ENCODE measurements around the gene ROBO1.
"Not testable (repeated sequence)": the region's sequence is repeated elsewhere in the genome, so short reads cannot be mapped to it uniquely, and the experiment has no call there.

ROBO1 gene

DNA sequence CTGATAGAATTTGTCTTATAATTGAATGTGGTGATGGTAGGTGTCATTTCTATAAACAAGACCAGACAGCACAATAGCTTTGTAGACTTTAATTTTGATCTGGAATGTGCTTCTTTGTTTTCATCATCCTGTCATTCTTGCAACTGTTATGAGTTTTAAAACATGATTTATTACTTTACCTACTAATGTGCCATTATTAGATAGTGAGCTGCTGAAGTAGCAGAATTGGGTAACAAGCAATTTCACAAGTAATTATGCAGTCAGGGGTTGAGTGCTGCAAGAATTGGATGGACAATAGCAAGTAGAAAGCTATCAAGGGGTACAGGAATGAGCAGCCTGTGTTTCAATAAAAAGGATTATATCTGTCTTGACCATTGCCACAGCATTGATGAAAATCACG lies 975.6 kb downstream of the ROBO1 start:
- no peak overlapping the region for H3K4me3 ChIP-seq (ENCODE audit: low read length)
- no peak for DNase-seq (ENCODE audit: low read depth, low spot score)

DNA sequence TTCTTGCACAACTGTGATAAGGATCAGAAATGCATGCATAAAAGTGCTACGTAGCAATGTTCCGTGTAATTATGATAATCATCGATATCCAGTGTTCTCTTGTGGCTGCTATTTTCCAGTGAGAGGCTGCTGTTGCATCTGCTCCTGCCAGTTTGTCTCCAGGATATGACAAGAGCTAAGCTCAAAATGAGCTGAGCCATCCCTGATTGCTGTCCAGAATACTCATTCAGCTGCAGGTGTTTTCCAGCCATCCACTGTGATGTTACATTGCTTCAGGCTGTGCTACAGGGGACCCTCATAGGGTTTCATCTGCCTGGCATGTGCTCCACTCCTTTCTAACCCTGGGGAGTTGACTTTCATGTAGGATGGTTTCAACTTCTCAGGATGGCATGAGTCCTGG lies 976.0 kb downstream of the ROBO1 start:
- no peak for DNase-seq (ENCODE audit: low read depth, low spot score)
- H3K4me3 ChIP-seq (ENCODE audit: low read length): no peak overlapping the region

DNA sequence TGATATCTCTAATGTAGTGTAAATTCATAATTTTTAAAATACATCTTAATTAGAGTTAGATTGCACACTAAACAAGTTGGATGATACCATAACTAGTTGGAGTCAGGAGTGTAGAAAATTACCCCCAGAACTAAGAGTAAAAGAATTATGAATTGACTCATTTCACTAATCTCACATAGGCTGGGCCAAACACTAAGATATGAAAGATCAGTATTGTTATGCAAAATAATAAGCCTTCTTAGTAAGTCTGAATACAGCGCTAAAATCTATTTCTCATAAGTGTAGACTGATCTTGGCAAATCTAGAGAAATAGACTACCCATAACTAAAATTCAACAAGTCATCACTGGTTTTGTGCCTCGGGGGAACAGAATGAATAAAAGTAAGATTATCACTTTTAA lies 979.0 kb downstream of the ROBO1 start:
- DNase-seq (ENCODE audit: low read depth, low spot score): no peak
- H3K4me3 ChIP-seq (ENCODE audit: low read length): no peak overlapping the region

DNA sequence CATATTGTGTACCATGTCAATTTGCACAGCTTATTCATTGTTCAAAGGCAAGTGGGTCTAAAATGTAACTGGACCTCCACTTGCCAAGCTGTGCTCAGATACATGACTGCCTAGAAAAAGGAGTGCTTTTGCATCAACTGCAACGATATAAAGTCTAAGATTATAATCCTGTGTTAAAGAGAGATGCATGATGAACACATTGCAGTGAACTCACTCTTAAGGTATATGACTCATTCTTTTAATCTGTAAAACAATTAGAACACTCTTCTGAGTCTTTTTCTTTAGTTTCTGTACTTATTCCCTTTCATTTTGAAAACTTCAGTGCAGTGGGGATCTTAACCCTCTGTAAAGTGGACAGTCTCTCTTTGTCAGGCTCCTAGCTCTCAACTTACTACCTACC lies 982.8 kb downstream of the ROBO1 start:
- no peak for DNase-seq (ENCODE audit: low read depth, low spot score)
- no peak overlapping the region for H3K4me3 ChIP-seq (ENCODE audit: low read length)

DNA sequence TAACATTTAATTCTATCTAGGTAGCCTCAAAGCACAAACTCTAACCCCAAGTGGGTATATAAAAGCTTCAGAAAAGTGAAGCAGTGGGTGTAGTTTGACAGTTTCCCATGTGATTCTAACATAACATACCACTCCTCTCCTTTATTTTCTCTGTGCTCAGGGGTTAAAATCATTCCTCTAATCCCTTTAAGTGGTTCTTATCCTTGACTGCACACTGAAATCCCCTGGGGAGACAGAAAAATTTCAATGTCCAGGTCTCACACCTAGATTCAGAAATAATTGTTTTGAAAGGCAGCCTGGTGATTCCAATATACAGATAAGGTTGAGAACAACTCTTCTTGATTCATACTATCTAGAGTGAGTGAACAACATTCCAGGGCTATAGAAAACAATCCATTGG lies 986.4 kb downstream of the ROBO1 start:
- H3K4me3 ChIP-seq (ENCODE audit: low read length): no peak overlapping the region
- no peak for DNase-seq (ENCODE audit: low read depth, low spot score)

DNA sequence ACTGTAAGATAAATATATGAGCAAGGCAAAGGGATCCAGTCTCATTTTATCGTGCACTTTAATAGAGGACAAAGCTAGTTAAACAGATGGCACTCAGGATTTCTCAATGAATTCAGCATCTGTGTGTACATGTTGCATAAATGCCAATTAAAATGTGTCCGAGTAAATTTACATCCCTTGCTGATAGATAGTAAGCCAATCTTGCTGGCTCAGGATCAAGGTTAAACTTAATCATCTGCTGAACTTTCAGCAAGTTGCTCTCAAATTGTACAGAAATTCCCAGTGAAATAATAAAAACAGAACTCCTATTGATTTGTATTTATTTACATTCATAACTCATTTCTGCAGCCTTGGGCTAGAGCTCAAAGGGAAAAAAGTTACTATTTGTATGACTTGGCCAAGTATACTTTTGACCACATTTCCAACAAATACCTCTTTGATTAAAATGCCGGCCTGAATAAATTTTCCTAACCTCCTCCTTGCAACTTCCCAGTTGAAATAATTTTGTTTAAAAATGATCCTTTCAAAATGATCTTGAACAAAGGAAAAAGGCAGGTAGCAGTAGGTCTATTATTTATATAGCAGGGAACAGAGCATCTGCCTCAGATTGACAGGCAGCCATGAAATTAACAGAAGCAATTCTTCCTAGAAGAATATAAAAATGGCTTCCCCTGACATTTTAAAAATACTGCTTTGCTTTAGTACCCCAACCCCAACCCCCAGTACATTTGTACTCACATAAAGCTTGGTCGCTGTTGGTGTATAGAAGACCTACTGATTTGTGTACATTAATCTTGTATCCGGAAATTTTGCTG lies 1001.9 kb downstream of the ROBO1 start:
- H3K4me3 ChIP-seq (ENCODE audit: low read length): no peak overlapping the region
- DNase-seq (ENCODE audit: low read depth, low spot score): no peak

DNA sequence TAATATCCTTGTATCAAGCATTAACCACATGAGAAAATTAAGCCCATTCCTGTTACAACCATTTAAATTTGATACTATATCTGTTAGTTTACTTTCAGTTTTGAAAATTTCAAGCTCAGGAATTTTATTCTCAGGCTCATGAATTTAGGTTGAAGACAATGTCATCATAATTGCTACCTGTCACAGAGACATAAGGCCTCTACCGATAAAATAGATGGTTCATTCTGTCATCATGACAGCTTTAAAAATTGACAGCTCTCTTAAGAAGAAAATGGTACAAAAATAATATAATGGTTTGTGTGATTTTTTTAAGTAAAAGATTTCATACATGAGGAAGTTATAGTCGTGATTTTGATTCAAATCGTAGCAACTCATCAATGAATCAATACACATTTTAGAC lies 1003.2 kb downstream of the ROBO1 start:
- no peak overlapping the region for H3K4me3 ChIP-seq (ENCODE audit: low read length)
- no peak for DNase-seq (ENCODE audit: low read depth, low spot score)

DNA sequence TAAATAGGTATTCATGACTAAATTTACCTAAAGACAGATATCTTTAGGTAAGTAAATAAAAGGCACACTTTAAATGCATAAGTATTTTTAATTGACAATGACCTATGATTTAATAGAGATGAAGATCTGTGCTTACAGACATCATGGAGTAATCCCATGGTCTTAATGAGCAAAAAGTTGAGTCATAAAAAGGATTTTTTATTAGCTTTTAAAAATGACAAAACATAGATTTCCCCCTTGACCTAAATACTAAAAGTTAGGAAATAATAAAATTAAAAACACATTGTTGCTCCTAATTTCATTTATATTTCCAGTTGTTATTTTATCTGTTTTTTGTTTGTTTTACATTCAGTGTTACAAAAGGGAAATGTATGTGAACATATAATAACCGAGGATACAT lies 1005.7 kb downstream of the ROBO1 start:
- no peak overlapping the region for H3K4me3 ChIP-seq (ENCODE audit: low read length)
- no peak for DNase-seq (ENCODE audit: low read depth, low spot score)

DNA sequence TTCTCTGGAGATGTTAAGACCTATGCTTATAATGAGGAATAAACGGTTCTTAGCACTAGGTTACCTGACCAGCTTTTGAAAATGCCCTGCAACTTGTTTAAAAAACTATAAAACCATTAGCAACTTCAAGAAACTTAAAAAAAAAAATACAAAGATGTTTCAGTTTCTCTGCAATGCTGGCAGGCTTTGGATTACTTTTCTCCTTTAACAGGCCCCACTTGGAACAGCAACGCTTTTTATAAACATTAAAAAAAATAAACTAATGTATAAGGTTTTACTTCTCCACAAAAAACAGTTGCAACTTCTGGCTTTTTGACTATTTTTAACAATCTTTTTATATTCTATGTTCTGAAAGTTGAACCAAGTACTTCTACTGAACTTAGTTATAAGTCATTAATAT lies 1006.7 kb downstream of the ROBO1 start:
- DNase-seq (ENCODE audit: low read depth, low spot score): no peak
- H3K4me3 ChIP-seq (ENCODE audit: low read length): no peak overlapping the region

DNA sequence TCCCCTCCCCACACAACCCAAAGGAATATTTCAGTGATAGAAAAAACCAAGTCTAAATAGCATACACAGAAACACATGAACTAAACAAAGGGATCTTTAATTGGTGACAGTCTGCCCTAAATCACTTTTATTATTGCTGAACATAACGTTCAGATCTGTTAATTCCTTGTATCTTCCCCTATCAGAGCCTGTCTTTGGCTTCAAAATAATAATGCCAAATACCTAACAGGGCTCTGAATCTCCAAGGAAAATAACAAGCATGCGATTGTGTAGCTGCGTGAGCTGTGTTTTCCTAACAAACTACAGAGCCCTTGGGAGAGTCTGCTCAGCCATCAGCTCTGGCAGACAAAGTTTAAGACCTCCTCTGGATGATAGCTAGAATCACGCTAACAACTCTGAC lies 1010.1 kb downstream of the ROBO1 start:
- DNase-seq (ENCODE audit: low read depth, low spot score): no peak
- no peak overlapping the region for H3K4me3 ChIP-seq (ENCODE audit: low read length)

DNA sequence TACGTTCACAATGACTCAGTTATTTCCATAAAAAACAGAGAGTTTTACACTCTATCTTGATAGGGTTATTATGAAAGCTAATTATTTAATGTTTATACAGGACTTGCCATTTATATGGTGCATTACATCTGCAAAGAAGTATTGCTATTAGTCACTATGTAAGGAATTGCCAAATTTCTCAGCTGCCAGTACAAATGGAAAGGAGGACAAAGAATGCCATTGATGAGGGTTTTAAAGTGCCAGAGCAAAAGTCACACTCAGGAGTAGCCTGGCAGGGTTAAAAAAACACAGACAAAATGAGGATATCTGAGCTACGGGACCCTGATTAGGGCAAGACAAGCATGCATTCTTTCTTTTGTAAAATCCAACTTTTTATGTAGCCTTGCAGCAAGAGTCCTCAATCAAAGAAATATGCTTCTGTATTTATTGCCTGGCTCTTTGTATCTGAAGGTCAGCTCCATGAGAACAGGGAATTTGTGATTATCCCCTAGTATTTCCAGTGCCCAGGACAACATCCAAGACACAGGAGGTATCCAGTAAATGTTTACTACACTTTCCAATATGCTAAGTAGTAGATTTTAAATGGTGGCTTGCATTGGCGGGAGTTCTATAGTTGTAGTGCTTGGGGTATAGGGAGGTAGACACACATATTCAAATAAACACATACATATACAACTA lies 1013.6 kb downstream of the ROBO1 start:
- H3K4me3 ChIP-seq (ENCODE audit: low read length): no peak overlapping the region
- no peak for DNase-seq (ENCODE audit: low read depth, low spot score)

DNA sequence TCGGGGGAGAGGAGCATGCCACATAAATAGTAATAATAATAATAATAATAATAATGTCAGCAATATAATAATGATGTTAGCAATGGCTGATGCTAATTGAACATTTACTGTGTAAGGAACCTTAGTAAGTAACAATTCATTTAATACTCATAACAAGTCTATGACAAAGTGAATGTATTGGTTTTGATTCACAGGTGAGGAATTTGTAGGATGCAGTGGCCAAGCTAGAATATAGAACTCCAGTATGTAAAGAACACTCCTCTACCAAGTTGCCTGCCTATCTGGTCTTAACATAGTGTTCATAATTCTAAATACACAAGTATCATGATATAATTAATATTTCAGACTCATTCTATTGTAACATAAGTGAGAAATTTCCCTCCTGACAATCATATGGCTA lies 1016.5 kb downstream of the ROBO1 start:
- H3K4me3 ChIP-seq (ENCODE audit: low read length): no peak overlapping the region
- no peak for DNase-seq (ENCODE audit: low read depth, low spot score)

DNA sequence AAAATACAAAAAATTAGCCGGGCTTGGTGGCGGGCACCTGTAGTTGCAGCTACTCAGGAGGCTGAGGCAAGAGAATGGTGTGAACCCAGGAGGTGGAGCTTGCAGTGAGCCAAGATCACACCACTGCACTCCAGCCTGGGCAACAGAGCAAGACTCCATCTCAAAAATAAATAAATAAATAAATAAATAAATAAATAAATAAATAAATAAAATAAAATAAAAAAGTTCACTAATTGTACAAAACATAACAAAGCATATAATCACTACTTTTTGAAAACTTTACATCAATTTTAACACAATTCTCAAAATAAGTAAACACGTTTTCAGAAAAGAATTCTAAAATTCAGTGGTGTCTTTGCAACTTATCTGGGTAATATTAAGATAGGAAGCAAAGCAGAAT lies 1017.5 kb downstream of the ROBO1 start:
- DNase-seq (ENCODE audit: low read depth, low spot score); H3K4me3 ChIP-seq (ENCODE audit: low read length): not testable (repeated sequence)

DNA sequence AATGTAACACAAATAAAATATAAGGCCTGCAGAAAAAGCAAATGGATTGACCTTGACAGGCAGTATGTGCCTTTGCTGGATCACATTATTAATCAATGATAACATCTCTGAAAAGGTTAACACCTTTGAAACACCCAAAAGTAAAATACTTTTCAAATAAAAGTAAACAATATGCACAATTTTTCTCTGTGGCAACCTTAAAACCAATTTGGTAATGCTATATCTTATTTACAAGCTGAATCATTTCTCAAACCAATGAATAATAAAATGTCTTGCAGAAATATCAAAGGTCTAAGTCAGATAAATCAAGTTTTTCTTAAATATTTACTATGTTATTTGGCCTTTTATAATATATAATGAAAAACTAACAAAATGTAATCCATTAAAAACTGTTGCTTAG lies 1018.7 kb downstream of the ROBO1 start:
- no peak overlapping the region for H3K4me3 ChIP-seq (ENCODE audit: low read length)
- DNase-seq (ENCODE audit: low read depth, low spot score): no peak

DNA sequence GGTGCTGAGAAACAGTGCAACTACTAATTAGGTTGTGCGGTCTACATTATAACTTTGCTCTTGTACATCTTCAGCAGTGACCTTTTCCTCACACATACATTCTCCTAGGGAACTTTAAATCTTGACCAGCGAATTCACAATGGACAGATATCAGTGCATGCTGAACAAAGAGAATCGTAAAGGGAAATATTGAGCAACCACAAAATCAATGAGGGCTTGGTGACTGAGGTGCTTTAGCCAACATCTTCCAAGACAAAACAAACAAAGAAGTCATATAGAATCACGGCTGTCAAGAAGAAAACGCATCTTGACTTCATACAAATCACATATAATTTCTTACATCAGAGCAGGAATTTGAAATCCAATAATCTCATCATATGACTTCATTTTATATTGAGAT lies 1022.0 kb downstream of the ROBO1 start:
- DNase-seq (ENCODE audit: low read depth, low spot score): no peak
- H3K4me3 ChIP-seq (ENCODE audit: low read length): no peak overlapping the region

DNA sequence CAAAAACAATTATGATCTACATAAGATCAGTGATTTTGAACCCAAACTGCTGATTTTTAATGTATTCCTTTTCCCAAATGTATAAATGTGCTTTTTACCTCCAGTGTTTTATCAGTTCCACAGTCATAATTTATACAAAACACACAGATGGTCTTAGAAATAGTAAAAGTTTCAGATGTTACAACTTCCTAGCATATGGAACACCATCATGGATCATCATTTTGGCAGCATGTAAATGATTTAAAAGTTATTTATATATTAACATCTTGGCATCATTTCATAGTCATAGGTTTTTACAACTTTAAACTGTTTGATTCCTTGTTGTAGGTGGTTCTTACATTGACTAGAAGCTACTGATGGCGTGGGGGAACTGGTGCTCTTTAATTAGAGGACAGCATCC lies 1025.3 kb downstream of the ROBO1 start:
- no peak for DNase-seq (ENCODE audit: low read depth, low spot score)
- no peak overlapping the region for H3K4me3 ChIP-seq (ENCODE audit: low read length)

DNA sequence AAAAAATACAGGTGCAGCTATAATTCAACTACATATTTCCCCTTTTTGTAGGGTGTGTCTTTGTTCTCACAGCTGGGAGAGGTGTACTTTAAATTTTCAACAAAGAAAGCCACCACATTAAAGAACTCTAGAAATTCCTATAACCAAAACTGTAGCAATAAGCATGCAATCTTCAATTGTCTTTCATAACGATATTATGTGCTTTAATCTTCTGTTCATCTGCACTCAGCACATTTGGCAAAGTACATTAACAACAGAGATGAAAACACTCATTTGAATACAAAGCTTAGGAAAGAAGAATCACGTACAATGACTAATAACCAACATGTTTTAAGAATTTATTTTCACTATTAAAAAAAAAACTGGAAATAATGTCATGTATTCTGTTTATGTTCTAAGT lies 1025.8 kb downstream of the ROBO1 start:
- no peak for DNase-seq (ENCODE audit: low read depth, low spot score)
- H3K4me3 ChIP-seq (ENCODE audit: low read length): no peak overlapping the region

DNA sequence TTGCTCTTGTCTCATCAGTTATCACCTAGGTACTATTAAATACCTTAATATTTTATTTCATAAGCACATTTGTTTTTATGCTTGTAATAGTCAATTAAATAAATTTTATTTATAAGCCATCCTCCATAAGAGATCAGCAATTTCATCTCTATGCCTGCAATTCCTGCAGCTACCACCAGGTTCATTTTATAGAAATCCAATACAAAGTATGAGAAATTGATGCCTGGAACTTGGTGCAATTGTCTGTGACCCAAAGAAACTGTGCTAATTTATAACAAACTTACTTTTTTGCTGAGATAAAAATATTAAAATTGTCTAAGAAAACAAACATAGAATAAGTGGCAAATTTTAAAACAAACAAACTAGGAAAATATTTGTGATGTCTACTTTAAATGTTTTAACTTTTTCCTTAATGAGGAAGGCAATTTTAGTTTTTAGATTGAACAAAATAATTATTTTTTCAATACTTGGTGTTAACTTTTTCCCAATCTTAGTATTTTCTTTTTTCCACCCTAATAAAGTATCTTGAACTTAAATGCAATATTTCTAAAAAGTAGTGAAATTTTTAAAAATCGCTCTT lies 1026.6 kb downstream of the ROBO1 start:
- DNase-seq (ENCODE audit: low read depth, low spot score): no peak
- no peak overlapping the region for H3K4me3 ChIP-seq (ENCODE audit: low read length)

DNA sequence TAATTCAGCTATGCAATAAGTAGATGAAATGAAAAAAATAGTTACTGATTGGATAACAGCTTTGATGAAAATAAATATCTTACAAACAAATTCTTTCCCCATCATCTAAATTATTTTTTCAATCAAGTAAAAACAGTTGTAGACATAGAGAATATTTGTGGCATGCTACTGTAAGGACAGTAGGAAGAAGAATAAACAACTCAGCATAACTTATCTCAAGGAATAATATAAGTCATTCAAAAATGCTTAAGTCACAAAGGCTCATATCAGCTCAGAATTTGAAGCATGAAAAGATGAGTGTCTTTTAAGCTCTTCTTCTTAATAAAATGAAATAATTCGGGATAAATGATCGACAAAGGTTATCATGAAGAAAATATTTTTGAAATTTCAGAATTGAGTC lies 1029.0 kb downstream of the ROBO1 start:
- H3K4me3 ChIP-seq (ENCODE audit: low read length): no peak overlapping the region
- DNase-seq (ENCODE audit: low read depth, low spot score): no peak

DNA sequence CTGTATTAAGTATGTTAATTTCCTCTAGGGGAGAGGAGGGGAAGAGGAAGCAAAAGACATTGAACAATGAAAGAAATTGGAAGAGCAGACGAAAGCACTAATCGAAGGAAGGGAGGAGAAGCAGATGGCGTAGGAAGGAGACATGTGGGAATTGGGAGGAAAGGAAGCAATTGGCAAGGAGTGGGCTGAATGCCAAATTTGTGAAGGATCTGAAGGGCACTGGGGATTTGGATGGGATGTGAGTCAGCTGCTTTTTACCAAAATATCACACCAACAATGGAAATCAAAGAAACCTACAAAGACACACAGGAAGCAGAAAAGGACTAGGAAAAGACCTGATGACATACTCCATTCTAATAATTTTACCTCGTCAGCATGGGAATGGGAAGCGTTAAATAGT lies 1029.8 kb downstream of the ROBO1 start:
- no peak overlapping the region for H3K4me3 ChIP-seq (ENCODE audit: low read length)
- DNase-seq (ENCODE audit: low read depth, low spot score): no peak

DNA sequence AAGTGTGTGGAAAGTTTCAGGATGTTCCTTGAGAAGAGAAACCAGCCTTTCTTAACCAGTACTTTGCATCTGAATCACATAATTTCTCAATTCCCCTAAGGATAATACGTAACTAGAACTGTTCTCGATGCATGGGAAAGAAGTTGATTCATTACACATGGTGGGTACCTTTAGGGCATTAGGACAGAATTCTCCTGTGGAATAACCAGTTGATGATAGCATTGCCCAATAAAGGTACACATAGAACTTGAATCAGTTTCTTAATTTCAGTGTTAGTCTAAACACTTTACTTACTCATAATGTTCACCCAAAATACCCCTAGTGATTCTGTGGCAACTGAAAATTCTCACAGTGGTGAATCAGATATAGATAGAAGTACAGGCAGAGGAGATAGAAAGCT lies 1030.9 kb downstream of the ROBO1 start:
- no peak for DNase-seq (ENCODE audit: low read depth, low spot score)
- H3K4me3 ChIP-seq (ENCODE audit: low read length): no peak overlapping the region
